Neural crest cell (in vitro differentiated cells): ENCODE results near the gene ZNF189. TPM values are rescaled to one million over a fixed set of nuclear protein-coding genes. Genes with fewer than 3 reads are reported as not detected.
A peak's percentile ranks its signal among the peaks of the same experiment; 100 is the strongest.

Source experiments
- DNase-seq: peaks from one replicate; pipeline ENCODE4 v3.0.0; 2021; ENCODE audit warnings: low read depth, mixed read lengths, low spot score
- H3K27ac Mint-ChIP-seq: one replicate; pipeline ENCODE4 v1.8.0; 2021; ENCODE audit warnings: mild to moderate bottlenecking, mixed read lengths; ENCODE audit not compliant: unreplicated experiment
- H3K27me3 Mint-ChIP-seq: 2 replicates; pipeline ENCODE4 v1.8.0; 2021; ENCODE audit warnings: low read depth, mild to moderate bottlenecking, mixed read lengths
- H3K36me3 Mint-ChIP-seq: 2 replicates; pipeline ENCODE4 v1.8.0; 2021; ENCODE audit warnings: low read depth, mild to moderate bottlenecking, mixed read lengths
- H3K4me1 Mint-ChIP-seq: 2 replicates; pipeline ENCODE4 v1.8.0; 2021; ENCODE audit warnings: mixed read lengths
- H3K4me3 Mint-ChIP-seq: one replicate; pipeline ENCODE4 v1.8.0; 2021; ENCODE audit warnings: mild to moderate bottlenecking, mixed read lengths
- H3K9me3 Mint-ChIP-seq: 2 replicates; pipeline ENCODE4 v1.8.0; 2021; ENCODE audit warnings: mixed read lengths
- CTCF ChIP-seq: fragments of 200-600 bp; sonication (generic); conservative IDR thresholded peaks from 2 replicates; pipeline ENCODE4 v1.5.0; 2021; ENCODE audit warnings: antibody characterized with exemption, mild to moderate bottlenecking
- total RNA-seq: library from RNA; stranded (reverse); gene quantifications from 2 replicates; pipeline ENCODE4 v1.2.1, GENCODE V29; 2021

ZNF189 gene
- total RNA-seq, 1 donor from 2014 or later: 24.0 TPM

GRCh38 chr9:101451498-101451897 lies 52.8 kb downstream of the ZNF189 start:
- H3K27me3 Mint-ChIP-seq: peaks cover 6% of the 10 kb centered on the region
- no peak overlapping the region for H3K27ac Mint-ChIP-seq
- H3K4me1 Mint-ChIP-seq: peaks cover 10% of the 10 kb centered on the region
- H3K9me3 Mint-ChIP-seq: no peaks in the 10 kb centered on the region
- H3K36me3 Mint-ChIP-seq: peaks cover 8% of the 10 kb centered on the region
- no peak for TF ChIP-seq CTCF
- no peak overlapping the region for H3K4me3 Mint-ChIP-seq
- DNase-seq: no peak

GRCh38 chr9:101453776-101454570 lies 55.3 kb downstream of the ZNF189 start:
- H3K9me3 Mint-ChIP-seq: no peaks in the 10 kb centered on the region
- no peak overlapping the region for H3K27ac Mint-ChIP-seq
- peaks cover 8% of the 10 kb centered on the region for H3K36me3 Mint-ChIP-seq
- peaks cover 6% of the 10 kb centered on the region for H3K27me3 Mint-ChIP-seq
- no peak overlapping the region for H3K4me3 Mint-ChIP-seq
- peaks cover 5% of the 10 kb centered on the region for H3K4me1 Mint-ChIP-seq
- no peak for TF ChIP-seq CTCF
- no peak for DNase-seq

- no peak for DNase-seq
- no peak overlapping the region for H3K27ac Mint-ChIP-seq
- no peak overlapping the region for H3K4me3 Mint-ChIP-seq
- peaks cover 4% of the 10 kb centered on the region for H3K9me3 Mint-ChIP-seq
- no peaks in the 10 kb centered on the region for H3K4me1 Mint-ChIP-seq
- H3K27me3 Mint-ChIP-seq: peaks cover 3% of the 10 kb centered on the region
- peaks cover 8% of the 10 kb centered on the region for H3K36me3 Mint-ChIP-seq
- TF ChIP-seq CTCF: no peak
These were observed 57.1 kb downstream of the ZNF189 start for GRCh38 chr9:101455656-101456240.

GRCh38 chr9:101457003-101457402 lies 58.4 kb downstream of the ZNF189 start:
- TF ChIP-seq CTCF: no peak
- Mint-ChIP-seq H3K9me3 (peaks cover 6% of the 10 kb centered on the region), H3K27me3 (no peaks in the 10 kb centered on the region), H3K4me1 (no peaks in the 10 kb centered on the region), H3K36me3 (peaks cover 4% of the 10 kb centered on the region), H3K4me3 (no peak overlapping the region), H3K27ac (no peak overlapping the region)
- DNase-seq: no peak

- TF ChIP-seq CTCF: peak; percentile 77
- H3K27me3 Mint-ChIP-seq: no peaks in the 10 kb centered on the region
- peaks cover 6% of the 10 kb centered on the region for H3K9me3 Mint-ChIP-seq
- no peak overlapping the region for H3K27ac Mint-ChIP-seq
- H3K4me1 Mint-ChIP-seq: peaks cover 10% of the 10 kb centered on the region
- DNase-seq: peak; percentile 5
- no peaks in the 10 kb centered on the region for H3K36me3 Mint-ChIP-seq
- no peak overlapping the region for H3K4me3 Mint-ChIP-seq
These were observed 60.4 kb downstream of the ZNF189 start for GRCh38 chr9:101458963-101459631.

Other genes with a start within 250 kb of the ZNF189 start
- gene BAAT, start 13.8 kb upstream of the ZNF189 start, total RNA-seq: 0.16 and 0.30 TPM in 2 replicates
- 17.3 and 18.6 TPM in 2 replicates for gene MRPL50, start 233 bp upstream of the ZNF189 start, total RNA-seq
- gene ALDOB, start 36.9 kb downstream of the ZNF189 start, total RNA-seq: not detected in 2 replicates
- 66.6 and 70.2 TPM in 2 replicates for gene RNF20, start 135.0 kb downstream of the ZNF189 start, total RNA-seq
- not detected in 2 replicates for gene PPP3R2, start 196.1 kb downstream of the ZNF189 start, total RNA-seq